IPS-18a (cell line): ENCODE results near the gene TBC1D25.

Experiments
- H3K27ac ChIP-seq: one replicate; pipeline ENCODE4 v1.5.1; 2013; ENCODE audit warnings: low read length
- H3K27me3 ChIP-seq: one replicate; pipeline ENCODE4 v1.6.1; 2013; ENCODE audit warnings: mild to moderate bottlenecking, low read length; ENCODE audit not compliant: control insufficient read depth, insufficient read depth
- H3K36me3 ChIP-seq: one replicate; pipeline ENCODE4 v1.6.1; 2013; ENCODE audit warnings: low read depth, low read length; ENCODE audit not compliant: control insufficient read depth
- H3K4me1 ChIP-seq: one replicate; pipeline ENCODE4 v1.6.1; 2013; ENCODE audit warnings: low read depth, low read length; ENCODE audit not compliant: control insufficient read depth
- H3K4me3 ChIP-seq: one replicate; pipeline ENCODE4 v1.5.1; 2013; ENCODE audit warnings: low read length
- H3K9ac ChIP-seq: one replicate; pipeline ENCODE4 v1.6.1; 2013; ENCODE audit warnings: mild to moderate bottlenecking, low read length, moderate library complexity
- H3K9me3 ChIP-seq: one replicate; pipeline ENCODE4 v1.6.1; 2013; ENCODE audit warnings: low read depth, low read length; ENCODE audit not compliant: control insufficient read depth

Gene TBC1D25, protein sequence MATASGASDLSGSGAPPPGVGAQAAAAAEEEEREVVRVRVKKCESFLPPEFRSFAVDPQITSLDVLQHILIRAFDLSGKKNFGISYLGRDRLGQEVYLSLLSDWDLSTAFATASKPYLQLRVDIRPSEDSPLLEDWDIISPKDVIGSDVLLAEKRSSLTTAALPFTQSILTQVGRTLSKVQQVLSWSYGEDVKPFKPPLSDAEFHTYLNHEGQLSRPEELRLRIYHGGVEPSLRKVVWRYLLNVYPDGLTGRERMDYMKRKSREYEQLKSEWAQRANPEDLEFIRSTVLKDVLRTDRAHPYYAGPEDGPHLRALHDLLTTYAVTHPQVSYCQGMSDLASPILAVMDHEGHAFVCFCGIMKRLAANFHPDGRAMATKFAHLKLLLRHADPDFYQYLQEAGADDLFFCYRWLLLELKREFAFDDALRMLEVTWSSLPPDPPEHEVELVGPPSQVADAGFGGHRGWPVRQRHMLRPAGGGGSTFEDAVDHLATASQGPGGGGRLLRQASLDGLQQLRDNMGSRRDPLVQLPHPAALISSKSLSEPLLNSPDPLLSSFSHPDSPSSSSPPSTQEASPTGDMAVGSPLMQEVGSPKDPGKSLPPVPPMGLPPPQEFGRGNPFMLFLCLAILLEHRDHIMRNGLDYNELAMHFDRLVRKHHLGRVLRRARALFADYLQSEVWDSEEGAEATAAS

DNA sequence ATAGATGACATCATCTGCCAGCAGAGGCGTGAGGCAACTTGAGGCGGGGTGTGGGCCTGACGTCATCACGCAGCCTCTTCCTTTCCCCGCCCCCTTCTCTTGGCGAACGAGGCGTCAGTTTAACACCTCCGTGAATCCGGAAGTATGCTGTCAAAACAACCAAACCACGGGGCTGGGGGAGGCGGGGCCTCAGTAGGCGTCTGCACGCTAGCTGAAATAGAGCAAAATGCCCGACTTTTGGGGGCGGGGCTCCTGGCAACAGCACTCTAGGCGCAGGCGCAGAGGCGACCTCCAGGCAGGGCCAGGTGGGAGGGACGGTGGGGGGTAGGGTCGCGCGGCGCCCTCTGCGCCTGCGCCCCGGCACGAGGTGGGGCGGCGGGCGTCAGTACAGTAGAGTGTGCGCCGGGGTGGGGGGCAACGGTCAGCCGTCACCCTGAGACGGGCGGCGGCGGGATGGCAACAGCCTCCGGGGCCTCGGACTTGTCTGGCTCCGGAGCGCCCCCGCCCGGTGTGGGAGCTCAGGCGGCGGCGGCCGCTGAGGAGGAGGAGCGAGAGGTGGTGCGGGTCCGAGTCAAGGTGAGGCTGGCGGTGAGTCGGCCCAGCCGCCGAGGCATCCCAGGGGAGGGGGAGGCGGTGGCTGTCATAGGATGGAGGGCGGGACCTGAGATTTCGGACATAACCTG is at the start of gene TBC1D25:
Gene TBC1D25 (plus strand): TSS at position 370 of the 683 bp plus-strand sequence. CDS start 84 bp downstream, at position 454.
- Histone ChIP-seq H3K36me3 (no peaks in the 10 kb centered on the region), H3K9me3 (peaks cover 8% of the 10 kb centered on the region), H3K27me3 (no peaks in the 10 kb centered on the region), H3K9ac (no peak within 1 kb of the TSS), H3K4me1 (no peaks in the 10 kb centered on the region), H3K27ac (no peak within 1 kb of the TSS), H3K4me3 (peak within 1 kb of the TSS; percentile 67)

DNA sequence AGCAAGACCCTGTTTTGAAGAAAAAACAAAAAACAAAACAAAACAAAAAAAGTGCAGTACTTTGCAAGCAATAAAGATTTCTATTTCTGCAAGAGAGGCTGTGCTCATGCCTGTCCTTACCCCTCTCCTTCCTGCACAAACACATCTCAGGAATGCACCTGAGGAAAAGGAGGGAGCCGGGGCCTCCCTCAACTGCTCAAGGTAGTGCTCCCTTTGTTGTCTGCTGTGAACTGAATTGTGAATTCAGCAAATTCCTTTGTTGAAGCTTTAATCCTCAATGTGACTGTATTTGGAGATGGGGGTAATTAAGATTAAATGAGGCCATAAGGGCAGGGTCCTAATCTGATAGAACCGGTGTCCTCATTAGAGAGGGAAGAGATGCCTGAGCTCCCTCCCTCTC is 49.6 kb upstream of the TBC1D25 start:
- Histone ChIP-seq H3K27me3 (no peaks in the 10 kb centered on the region), H3K27ac (no peak overlapping the region), H3K36me3 (no peaks in the 10 kb centered on the region), H3K9me3 (peaks cover 19% of the 10 kb centered on the region), H3K4me3 (no peak overlapping the region), H3K9ac (no peak overlapping the region), H3K4me1 (no peaks in the 10 kb centered on the region)

DNA sequence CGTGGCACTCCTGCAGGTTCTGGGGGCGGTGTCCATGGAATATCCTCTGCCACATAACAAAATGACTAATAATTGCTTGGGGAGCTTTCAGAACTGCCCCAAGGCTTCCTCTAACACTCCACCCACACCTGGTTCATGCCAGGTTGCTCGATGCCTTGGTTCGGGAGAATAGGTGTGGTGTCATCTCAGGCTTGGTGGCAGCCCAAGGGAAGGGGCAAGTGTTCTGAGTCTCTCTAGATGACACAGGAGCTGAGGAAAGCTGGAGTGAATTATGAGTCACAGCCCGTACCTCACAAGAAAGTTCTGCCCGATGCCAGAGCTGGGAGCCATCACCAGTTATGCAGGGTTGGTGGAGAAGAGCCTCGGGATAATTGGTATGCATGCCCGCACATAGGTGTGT is 48.9 kb upstream of the TBC1D25 start:
- H3K9me3 ChIP-seq, result peaks cover 17% of the 10 kb centered on the region
- H3K27ac ChIP-seq, result no peak overlapping the region
- H3K36me3 ChIP-seq, result no peaks in the 10 kb centered on the region
- H3K27me3 ChIP-seq, result no peaks in the 10 kb centered on the region
- H3K4me1 ChIP-seq, result no peaks in the 10 kb centered on the region
- no peak overlapping the region for H3K9ac ChIP-seq
- no peak overlapping the region for H3K4me3 ChIP-seq

DNA sequence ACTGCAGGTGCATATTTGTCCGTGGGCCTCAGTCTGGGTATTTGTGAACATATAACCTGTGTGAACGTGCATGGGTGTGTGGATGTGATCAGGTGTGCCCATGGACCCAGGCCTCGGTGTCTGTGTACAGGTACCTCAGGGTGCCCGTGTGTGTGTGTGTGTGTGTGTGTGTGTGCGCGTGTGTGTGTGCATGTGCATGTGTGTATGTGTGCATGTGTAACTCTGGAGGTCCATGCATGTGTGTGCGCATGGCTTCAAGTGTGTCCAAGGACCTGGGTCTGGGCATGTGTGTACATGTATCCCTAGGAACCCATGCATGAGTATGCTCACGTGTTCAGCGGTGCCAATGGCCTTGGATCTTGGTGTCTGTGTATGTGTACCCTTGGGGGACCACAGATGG is 47.7 kb upstream of the TBC1D25 start:
- no peaks in the 10 kb centered on the region for H3K4me1 ChIP-seq
- H3K4me3 ChIP-seq, result no peak overlapping the region
- no peak overlapping the region for H3K9ac ChIP-seq
- H3K27me3 ChIP-seq, result no peaks in the 10 kb centered on the region
- no peak overlapping the region for H3K27ac ChIP-seq
- no peaks in the 10 kb centered on the region for H3K36me3 ChIP-seq
- peaks cover 17% of the 10 kb centered on the region for H3K9me3 ChIP-seq

DNA sequence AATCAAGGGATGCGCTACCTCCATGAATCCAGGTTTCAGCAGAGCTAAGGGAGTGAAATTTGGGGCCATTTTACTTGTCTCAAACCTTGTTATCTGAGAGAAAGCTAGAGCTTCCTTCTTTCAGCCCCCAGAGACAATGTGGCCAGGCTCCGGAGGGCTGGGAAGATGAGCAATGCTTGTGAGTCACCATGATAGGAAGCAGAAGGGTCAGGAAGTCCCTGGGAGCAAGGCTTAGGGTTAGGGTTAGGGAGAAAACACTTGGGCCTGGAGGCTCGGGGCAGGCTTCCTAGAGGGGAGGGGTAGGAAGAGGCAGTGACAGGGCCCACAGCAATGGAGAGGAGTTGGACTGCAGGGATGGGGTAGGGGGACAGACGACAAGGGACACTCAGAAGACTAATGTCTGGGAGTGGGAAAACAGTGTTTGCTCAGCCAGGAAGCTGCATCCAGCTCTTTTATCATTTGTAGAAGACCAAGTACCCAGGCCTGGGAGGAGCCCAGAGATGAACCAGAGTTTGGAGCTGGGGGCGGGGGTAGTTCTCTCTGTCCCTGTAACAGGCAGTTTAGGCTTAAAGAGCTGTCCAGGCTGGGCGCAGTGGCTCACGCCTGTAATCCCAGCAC is 47.1 kb upstream of the TBC1D25 start:
- H3K27me3 ChIP-seq, result no peaks in the 10 kb centered on the region
- H3K9ac ChIP-seq, result no peak overlapping the region
- H3K9me3 ChIP-seq, result peaks cover 17% of the 10 kb centered on the region
- no peak overlapping the region for H3K4me3 ChIP-seq
- no peaks in the 10 kb centered on the region for H3K36me3 ChIP-seq
- H3K4me1 ChIP-seq, result no peaks in the 10 kb centered on the region
- no peak overlapping the region for H3K27ac ChIP-seq

DNA sequence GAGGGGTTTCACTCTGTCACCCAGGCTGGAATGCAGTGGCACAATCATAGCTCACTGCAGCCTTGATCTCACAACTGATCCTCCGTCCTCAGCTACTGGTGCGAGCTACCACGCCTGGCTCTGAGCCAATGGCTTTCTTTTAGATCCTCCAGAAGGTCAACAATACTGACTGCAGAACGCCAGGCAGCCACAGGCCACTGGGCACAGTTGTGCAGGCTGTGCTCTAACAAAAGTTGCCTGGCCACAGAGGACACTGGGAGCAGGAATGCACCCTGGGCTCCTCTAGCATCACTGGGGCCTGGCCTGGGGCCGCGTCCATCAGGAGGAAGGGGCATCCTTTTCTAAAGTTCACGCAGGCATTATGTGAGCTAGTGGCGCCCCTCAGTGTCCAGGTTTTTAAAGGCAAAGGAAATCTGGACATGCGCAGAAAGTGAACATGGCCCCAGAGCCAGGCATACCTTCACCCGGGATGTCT is 45.6 kb upstream of the TBC1D25 start:
- no peak overlapping the region for H3K27ac ChIP-seq
- no peak overlapping the region for H3K9ac ChIP-seq
- no peaks in the 10 kb centered on the region for H3K4me1 ChIP-seq
- no peaks in the 10 kb centered on the region for H3K27me3 ChIP-seq
- H3K4me3 ChIP-seq, result no peak overlapping the region
- H3K9me3 ChIP-seq, result peaks cover 4% of the 10 kb centered on the region
- no peaks in the 10 kb centered on the region for H3K36me3 ChIP-seq

DNA sequence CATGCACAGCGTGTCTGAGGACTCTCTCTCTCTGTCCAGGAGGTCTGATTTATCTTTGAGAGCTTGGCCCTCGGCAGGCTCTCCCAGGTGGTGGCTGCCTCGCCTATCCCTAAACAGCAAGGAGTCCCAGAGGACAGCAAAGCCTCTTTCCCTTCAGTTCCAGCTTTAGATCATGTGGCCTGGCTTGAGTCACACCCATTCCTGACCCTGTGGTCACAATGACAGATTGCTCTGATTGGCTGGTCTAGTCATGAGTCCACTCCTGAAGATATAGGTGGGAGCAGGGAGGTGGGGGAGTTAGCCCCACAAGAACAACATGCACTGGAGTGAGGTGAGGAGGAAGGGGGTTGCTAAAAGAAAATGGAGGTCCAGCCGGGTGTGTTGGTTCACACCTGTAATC is 42.9 kb upstream of the TBC1D25 start:
- H3K9ac ChIP-seq, result no peak overlapping the region
- H3K9me3 ChIP-seq, result peaks cover 4% of the 10 kb centered on the region
- no peaks in the 10 kb centered on the region for H3K27me3 ChIP-seq
- no peak overlapping the region for H3K4me3 ChIP-seq
- no peak overlapping the region for H3K27ac ChIP-seq
- H3K4me1 ChIP-seq, result no peaks in the 10 kb centered on the region
- H3K36me3 ChIP-seq, result no peaks in the 10 kb centered on the region

DNA sequence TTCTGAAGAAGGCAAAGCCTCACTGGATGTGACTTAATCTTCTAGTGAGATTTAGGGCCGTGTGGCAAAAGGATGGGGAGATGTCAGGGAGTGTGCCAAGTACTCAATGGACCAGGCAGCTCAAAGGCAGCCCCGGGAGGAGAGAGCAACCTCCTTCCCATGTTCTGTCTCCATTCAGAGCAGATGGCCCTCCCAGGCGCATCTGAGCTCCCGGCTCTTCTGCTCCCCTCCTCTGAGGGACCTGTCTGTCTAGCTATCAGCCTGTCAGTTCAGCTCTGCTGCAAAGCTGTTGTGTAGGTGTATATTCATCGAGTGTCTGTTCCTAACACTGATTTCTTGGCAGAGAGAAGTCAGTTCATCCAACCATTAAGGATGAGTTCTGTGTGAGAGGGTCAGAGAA is 41.6 kb upstream of the TBC1D25 start:
- Histone ChIP-seq H3K27me3 (no peaks in the 10 kb centered on the region), H3K4me3 (no peak overlapping the region), H3K9ac (no peak overlapping the region), H3K36me3 (no peaks in the 10 kb centered on the region), H3K4me1 (no peaks in the 10 kb centered on the region), H3K9me3 (peaks cover 5% of the 10 kb centered on the region), H3K27ac (no peak overlapping the region)

DNA sequence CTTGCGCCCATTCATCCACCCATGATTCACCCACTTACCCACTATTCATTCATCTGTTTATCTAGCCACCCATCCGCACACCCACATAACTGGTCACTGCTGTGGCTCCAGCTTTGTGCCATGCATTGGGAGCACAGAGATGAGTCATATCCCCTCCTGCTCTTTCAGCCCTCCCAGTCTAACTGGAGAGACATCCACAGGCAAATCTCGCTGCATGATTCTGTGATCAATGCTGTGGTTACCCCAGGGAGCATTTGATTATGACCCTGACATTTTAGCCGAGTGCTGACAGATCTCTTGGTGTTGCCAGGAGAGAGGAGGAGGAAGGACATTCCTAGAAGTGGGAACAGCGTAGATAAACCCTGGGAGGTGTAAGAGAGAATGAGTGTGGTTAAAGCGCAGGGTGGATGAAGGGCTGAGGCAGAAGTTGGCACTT is 41.1 kb upstream of the TBC1D25 start:
- Histone ChIP-seq H3K9ac (no peak overlapping the region), H3K27me3 (no peaks in the 10 kb centered on the region), H3K27ac (no peak overlapping the region), H3K36me3 (no peaks in the 10 kb centered on the region), H3K9me3 (peaks cover 8% of the 10 kb centered on the region), H3K4me1 (no peaks in the 10 kb centered on the region), H3K4me3 (no peak overlapping the region)

DNA sequence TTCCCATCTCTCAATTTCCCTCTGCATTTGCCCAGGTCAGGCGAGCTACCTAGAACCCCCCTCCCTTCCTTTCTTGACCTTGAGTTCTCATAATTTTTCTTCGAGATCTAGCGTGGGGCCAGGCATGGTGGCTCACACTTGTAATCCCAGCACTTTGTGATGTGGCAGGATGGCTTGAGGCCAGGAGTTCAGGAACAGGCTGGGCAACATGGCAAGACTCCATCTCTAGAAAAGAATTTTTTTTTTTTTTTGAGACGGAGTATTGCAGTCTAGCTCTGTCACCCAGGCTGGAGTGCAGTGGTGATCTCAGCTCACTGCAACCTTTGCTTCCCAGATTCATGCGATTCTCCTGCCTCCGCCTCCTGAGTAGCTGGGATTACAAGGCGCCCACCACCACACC is 35.3 kb upstream of the TBC1D25 start:
- H3K27ac ChIP-seq, result no peak overlapping the region
- no peaks in the 10 kb centered on the region for H3K36me3 ChIP-seq
- H3K27me3 ChIP-seq, result no peaks in the 10 kb centered on the region
- peaks cover 4% of the 10 kb centered on the region for H3K9me3 ChIP-seq
- no peaks in the 10 kb centered on the region for H3K4me1 ChIP-seq
- H3K9ac ChIP-seq, result no peak overlapping the region
- H3K4me3 ChIP-seq, result no peak overlapping the region

DNA sequence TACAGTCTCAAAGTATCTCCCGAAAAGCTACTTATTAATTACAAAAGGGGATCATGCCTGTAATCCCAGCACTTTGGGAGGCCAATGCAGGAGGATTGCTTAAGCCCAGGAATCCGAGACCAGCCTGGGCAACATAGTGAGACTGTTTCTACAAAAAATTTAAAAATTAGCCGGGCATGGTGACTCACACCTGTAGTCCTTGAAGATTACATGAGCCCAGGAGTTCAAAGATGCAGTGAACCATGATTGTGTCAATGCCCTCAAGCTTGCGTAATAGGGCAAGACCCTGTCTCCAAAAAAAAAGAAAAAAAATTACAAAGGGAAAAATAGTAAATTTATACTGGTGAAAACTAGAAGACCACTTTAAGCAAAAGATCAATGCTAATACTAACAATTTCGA is 34.0 kb upstream of the TBC1D25 start:
- Histone ChIP-seq H3K9ac (no peak overlapping the region), H3K4me1 (no peaks in the 10 kb centered on the region), H3K4me3 (no peak overlapping the region), H3K27me3 (no peaks in the 10 kb centered on the region), H3K27ac (no peak overlapping the region), H3K36me3 (no peaks in the 10 kb centered on the region), H3K9me3 (peaks cover 4% of the 10 kb centered on the region)
